ENCODE results near the gene NGEF. TPM values are rescaled to one million over a fixed set of nuclear protein-coding genes. Genes with fewer than 3 reads are reported as not detected.

The NGEF gene
- total RNA-seq, 1 donor from 2014 or later = 0.16 TPM

DNA sequence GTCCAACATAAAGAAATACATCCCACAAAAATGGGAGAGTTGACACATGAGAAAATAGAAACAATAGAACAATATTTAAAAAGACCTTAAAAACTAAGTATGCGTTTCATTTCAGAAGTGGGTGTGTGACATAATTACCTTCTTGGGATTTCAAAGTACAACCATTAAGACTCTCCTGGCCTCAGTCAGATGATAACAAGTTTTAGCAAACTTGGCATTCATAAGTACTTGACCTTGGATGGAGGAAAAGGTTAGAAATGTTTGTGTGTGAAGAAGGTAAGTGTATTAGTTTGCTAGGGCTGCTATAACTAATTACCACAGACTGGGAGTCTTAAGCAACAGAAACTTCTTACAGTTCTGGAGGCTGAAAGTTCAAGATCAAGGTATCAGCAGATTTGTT lies 4.9 kb upstream of the NGEF start:
- H3K27me3 ChIP-seq (ENCODE audit: low read depth) = no peaks in the 10 kb centered on the region
- no peaks in the 10 kb centered on the region for H3K36me3 ChIP-seq
- H3K27ac ChIP-seq (replicated peaks) = no peak overlapping the region
- no peak overlapping the region for H3K4me3 ChIP-seq
- H3K9me3 ChIP-seq (replicated peaks) = peaks cover 24% of the 10 kb centered on the region
- DNase-seq = no peak
- intact Hi-C loops (cut with micrococcal nuclease) = no loop called here
- no peaks in the 10 kb centered on the region for H3K4me1 ChIP-seq
- TF ChIP-seq CTCF (IDR thresholded peaks at IDR 0.05; ENCODE audit: borderline replicate concordance) = no peak

DNA sequence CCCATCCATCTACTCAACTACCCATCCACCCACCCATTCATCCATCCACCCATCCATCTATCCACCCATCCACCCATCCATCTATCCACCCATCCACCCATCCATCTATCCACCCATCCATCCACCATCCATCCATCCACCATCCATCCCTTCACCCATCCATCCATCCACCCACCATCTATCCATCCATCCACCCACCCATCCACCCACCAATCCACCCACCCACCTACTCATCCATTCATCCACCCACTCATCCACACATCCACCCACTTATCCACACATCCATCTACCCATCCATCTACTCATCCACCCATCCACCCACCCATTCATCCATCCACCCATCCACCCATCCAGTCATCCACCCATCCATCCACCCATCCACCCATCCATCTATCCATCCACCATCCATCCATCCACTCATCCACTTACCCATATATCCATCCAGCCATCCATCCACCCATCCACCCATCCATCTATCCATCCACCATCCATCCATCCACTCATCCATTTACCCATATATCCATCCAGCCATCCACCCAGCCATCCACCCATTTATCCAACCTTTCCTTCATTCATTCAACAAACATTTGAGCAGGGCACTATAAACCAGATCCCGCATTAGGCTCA lies 2.1 kb upstream of the NGEF start:
- Histone ChIP-seq H3K27ac (replicated peaks) (no peak overlapping the region), H3K27me3 (ENCODE audit: low read depth) (peaks cover 4% of the 10 kb centered on the region), H3K36me3 (no peaks in the 10 kb centered on the region), H3K4me3 (no peak overlapping the region), H3K9me3 (replicated peaks) (peaks cover 24% of the 10 kb centered on the region), H3K4me1 (no peaks in the 10 kb centered on the region)
- no peak for TF ChIP-seq CTCF (IDR thresholded peaks at IDR 0.05; ENCODE audit: borderline replicate concordance)
- intact Hi-C loops (cut with micrococcal nuclease) = no loop called here
- no peak for DNase-seq

DNA sequence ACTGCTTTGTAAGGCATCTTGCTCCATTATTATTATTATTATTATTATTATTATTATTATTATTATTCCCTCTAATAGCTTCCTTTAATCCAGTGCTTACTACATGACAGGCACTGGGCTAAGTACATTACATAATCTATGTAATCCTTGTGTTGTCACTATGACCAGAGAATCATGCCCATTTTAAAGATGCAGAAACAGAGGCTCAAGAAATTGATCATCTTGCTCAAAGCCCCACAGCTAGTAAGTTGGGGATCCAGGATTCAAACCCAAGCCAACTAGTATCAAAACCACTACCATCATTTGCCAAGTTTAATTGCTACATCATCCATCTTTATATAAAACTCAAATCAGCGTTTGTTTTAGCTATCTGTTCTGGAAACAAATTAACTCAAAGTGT lies 594 bp upstream of the NGEF start:
- Histone ChIP-seq H3K4me1 (no peaks in the 10 kb centered on the region), H3K27me3 (ENCODE audit: low read depth) (peaks cover 17% of the 10 kb centered on the region), H3K27ac (replicated peaks) (no peak overlapping the region), H3K4me3 (no peak overlapping the region), H3K36me3 (no peaks in the 10 kb centered on the region), H3K9me3 (replicated peaks) (peaks cover 20% of the 10 kb centered on the region)
- no peak for DNase-seq
- intact Hi-C loops (cut with micrococcal nuclease) = no loop called here
- TF ChIP-seq CTCF (IDR thresholded peaks at IDR 0.05; ENCODE audit: borderline replicate concordance) = no peak

GRCh38 chr2:233012301-233012971 lies 620 bp downstream of the NGEF start:
- intact Hi-C loops (cut with micrococcal nuclease) = no loop called here
- no peak for TF ChIP-seq CTCF (IDR thresholded peaks at IDR 0.05; ENCODE audit: borderline replicate concordance)
- no peak overlapping the region for H3K27ac ChIP-seq (replicated peaks)
- H3K36me3 ChIP-seq = no peaks in the 10 kb centered on the region
- peaks cover 8% of the 10 kb centered on the region for H3K9me3 ChIP-seq (replicated peaks)
- peaks cover 27% of the 10 kb centered on the region for H3K27me3 ChIP-seq (ENCODE audit: low read depth)
- no peak overlapping the region for H3K4me3 ChIP-seq
- H3K4me1 ChIP-seq = no peaks in the 10 kb centered on the region
- DNase-seq = no peak

DNA sequence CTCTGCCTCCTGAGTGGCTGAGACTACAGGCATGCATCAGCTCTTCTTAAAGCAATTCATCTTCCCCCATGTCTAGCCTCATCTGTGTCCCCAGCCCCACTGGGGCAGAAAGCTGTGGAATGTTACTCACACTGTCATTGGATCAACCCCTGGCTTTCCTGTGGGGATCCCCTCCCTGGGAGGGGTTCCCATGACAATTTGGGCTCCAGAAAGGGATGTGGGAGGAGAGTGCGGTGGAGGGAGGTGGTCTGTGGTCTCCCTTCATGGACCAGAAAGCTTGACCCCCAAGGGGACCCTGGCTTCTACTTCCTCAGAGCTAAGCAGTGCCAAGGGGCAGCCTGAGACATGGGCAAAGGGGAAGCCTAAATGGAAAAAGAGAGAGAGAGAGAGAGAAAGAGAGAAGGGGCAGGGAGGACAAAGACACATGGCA lies 1.3 kb downstream of the NGEF start:
- no peak overlapping the region for H3K27ac ChIP-seq (replicated peaks)
- H3K9me3 ChIP-seq (replicated peaks) = peaks cover under 1% of the 10 kb centered on the region
- no peaks in the 10 kb centered on the region for H3K36me3 ChIP-seq
- peaks cover 34% of the 10 kb centered on the region for H3K27me3 ChIP-seq (ENCODE audit: low read depth)
- no peak for TF ChIP-seq CTCF (IDR thresholded peaks at IDR 0.05; ENCODE audit: borderline replicate concordance)
- H3K4me3 ChIP-seq = no peak overlapping the region
- intact Hi-C loops (cut with micrococcal nuclease) = no loop called here
- H3K4me1 ChIP-seq = no peaks in the 10 kb centered on the region
- DNase-seq = no peak

Measured in left ventricle myocardium inferior (tissue), 1 donor.